Chondrocyte (in vitro differentiated cells): Measurements from ENCODE around the gene SLC8B1. TPM values are rescaled to one million over a fixed set of nuclear protein-coding genes. Genes with fewer than 3 reads are reported as not detected.

Experiments
- DNase-seq: peaks from one replicate; pipeline ENCODE4 v3.0.0; 2021; ENCODE audit warnings: mixed read lengths, low spot score
- H3K27ac Mint-ChIP-seq: one replicate; pipeline ENCODE4 v1.8.0; 2021; ENCODE audit warnings: mild to moderate bottlenecking, moderate library complexity, mixed read lengths; ENCODE audit not compliant: unreplicated experiment
- H3K27me3 Mint-ChIP-seq: 2 replicates; pipeline ENCODE4 v1.8.0; 2021; ENCODE audit warnings: low read depth, mixed read lengths
- H3K36me3 Mint-ChIP-seq: 2 replicates; pipeline ENCODE4 v1.8.0; 2021; ENCODE audit warnings: low read depth, mixed read lengths
- H3K4me1 Mint-ChIP-seq: 2 replicates; pipeline ENCODE4 v1.8.0; 2021; ENCODE audit warnings: low read depth, mild to moderate bottlenecking, mixed read lengths
- H3K4me3 Mint-ChIP-seq: one replicate; pipeline ENCODE4 v1.8.0; 2021; ENCODE audit warnings: mild to moderate bottlenecking, moderate library complexity, mixed read lengths; ENCODE audit not compliant: unreplicated experiment
- H3K9me3 Mint-ChIP-seq: 2 replicates; pipeline ENCODE4 v1.8.0; 2021; ENCODE audit warnings: low read depth, mixed read lengths
- CTCF ChIP-seq: fragments of 200-600 bp; sonication (generic); IDR thresholded peaks from 2 replicates; pipeline ENCODE4 v1.5.0; 2021; ENCODE audit warnings: antibody characterized with exemption, mild to moderate bottlenecking, moderate library complexity
- total RNA-seq: library from RNA; stranded (reverse); gene quantifications from 3 replicates; pipeline ENCODE4 v1.2.1, GENCODE V29; 2021

The SLC8B1 gene
- total RNA-seq, 1 donor from 2014 or later: 20.9 TPM

- no peaks in the 10 kb centered on the region for H3K9me3 Mint-ChIP-seq
- no peaks in the 10 kb centered on the region for H3K4me1 Mint-ChIP-seq
- no peaks in the 10 kb centered on the region for H3K27me3 Mint-ChIP-seq
- peaks cover 27% of the 10 kb centered on the region for H3K36me3 Mint-ChIP-seq
- H3K4me3 Mint-ChIP-seq: no peak overlapping the region
- DNase-seq: no peak
- H3K27ac Mint-ChIP-seq: no peak overlapping the region
- no peak for TF ChIP-seq CTCF
These were observed 39.1 kb upstream of the SLC8B1 start for GRCh38 chr12:113373969-113374368.

DNA sequence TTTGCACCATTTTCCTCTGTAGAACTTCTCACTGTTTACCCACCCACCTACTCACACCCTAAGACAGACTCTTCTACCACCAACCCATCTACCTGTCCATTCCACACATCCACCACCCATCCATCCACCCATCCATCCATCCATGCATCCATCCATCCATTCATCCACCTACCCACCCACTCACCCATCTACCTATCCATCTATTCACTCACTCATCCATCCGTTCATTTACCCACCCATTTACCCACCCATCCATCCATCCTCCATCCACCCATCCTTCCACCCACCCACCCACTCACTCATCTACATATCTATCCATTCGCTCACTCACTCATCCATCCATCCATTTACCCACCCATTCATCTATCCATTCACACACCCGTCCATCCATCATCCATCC lies 38.5 kb upstream of the SLC8B1 start:
- H3K27me3 Mint-ChIP-seq: no peaks in the 10 kb centered on the region
- H3K36me3 Mint-ChIP-seq: peaks cover 27% of the 10 kb centered on the region
- TF ChIP-seq CTCF: no peak
- no peak overlapping the region for H3K4me3 Mint-ChIP-seq
- H3K4me1 Mint-ChIP-seq: no peaks in the 10 kb centered on the region
- H3K27ac Mint-ChIP-seq: no peak overlapping the region
- DNase-seq: no peak
- no peaks in the 10 kb centered on the region for H3K9me3 Mint-ChIP-seq

DNA sequence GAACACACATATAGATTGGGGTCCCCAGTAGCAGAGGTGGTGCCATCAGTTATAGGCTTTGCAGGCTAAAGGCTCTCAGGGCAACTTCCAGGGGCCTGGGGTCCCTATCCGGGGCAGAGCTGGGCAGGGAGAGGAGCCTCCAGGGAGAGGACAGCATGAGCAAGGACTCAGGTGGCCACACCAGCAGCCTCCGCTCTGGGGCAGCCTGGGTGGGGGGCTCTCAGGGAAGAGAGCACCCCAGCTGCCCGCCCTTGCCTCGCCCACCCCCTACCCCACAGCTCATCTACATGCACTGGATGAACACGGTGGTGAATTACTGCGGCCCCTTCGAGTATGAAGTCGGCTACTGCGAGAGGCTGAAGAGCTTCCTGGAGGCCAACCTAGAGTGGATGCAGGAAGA lies 37.5 kb upstream of the SLC8B1 start:
- Mint-ChIP-seq H3K27me3 (no peaks in the 10 kb centered on the region), H3K27ac (no peak overlapping the region), H3K4me1 (no peaks in the 10 kb centered on the region), H3K9me3 (no peaks in the 10 kb centered on the region), H3K4me3 (no peak overlapping the region), H3K36me3 (peaks cover 24% of the 10 kb centered on the region)
- no peak for DNase-seq
- no peak for TF ChIP-seq CTCF

GRCh38 chr12:113371808-113372207 lies 36.9 kb upstream of the SLC8B1 start:
- DNase-seq: no peak
- Mint-ChIP-seq H3K36me3 (peaks cover 20% of the 10 kb centered on the region), H3K27me3 (no peaks in the 10 kb centered on the region), H3K4me1 (peaks cover 3% of the 10 kb centered on the region), H3K9me3 (no peaks in the 10 kb centered on the region), H3K4me3 (no peak overlapping the region), H3K27ac (no peak overlapping the region)
- TF ChIP-seq CTCF: no peak

- H3K9me3 Mint-ChIP-seq: no peaks in the 10 kb centered on the region
- no peak overlapping the region for H3K27ac Mint-ChIP-seq
- H3K27me3 Mint-ChIP-seq: no peaks in the 10 kb centered on the region
- no peak overlapping the region for H3K4me3 Mint-ChIP-seq
- DNase-seq: no peak
- H3K4me1 Mint-ChIP-seq: peaks cover 5% of the 10 kb centered on the region
- TF ChIP-seq CTCF: no peak
- peaks cover 20% of the 10 kb centered on the region for H3K36me3 Mint-ChIP-seq
These were observed 36.2 kb upstream of the SLC8B1 start for GRCh38 chr12:113370923-113371682.
